Measurements from ENCODE around the gene CTSC.

DNA sequence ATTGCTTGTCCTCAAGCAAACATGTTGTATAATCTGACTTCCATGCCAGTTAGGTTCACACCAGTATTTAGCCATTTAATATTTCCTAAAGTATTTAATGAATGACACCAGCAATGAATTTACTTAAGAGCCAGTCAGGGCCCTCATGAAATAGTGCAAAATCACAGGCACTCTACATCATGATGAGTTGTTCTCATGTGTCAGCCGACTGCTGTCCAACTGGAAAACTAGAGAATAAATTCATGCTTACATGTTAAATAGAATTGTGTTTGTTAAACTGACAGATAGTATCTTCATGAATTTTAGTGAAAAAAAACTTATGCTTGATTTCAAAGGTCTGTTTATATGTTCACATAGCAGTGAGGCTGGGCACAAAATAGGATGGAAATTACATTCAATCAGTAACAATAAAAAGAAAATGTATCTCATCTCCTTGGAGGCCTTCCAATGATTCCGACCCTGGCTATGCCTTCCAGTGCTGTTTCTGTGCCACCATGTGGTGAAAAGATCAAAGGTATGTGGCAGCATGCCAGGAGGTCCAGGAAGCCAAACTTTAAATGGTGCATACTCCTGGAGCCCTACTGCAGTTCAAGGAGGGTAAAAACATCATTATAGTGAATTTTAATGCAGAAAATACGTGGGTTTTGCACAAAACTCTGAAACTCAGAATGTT lies 45.2 kb downstream of the CTSC start:
- TF ChIP-seq, protein P1, sequence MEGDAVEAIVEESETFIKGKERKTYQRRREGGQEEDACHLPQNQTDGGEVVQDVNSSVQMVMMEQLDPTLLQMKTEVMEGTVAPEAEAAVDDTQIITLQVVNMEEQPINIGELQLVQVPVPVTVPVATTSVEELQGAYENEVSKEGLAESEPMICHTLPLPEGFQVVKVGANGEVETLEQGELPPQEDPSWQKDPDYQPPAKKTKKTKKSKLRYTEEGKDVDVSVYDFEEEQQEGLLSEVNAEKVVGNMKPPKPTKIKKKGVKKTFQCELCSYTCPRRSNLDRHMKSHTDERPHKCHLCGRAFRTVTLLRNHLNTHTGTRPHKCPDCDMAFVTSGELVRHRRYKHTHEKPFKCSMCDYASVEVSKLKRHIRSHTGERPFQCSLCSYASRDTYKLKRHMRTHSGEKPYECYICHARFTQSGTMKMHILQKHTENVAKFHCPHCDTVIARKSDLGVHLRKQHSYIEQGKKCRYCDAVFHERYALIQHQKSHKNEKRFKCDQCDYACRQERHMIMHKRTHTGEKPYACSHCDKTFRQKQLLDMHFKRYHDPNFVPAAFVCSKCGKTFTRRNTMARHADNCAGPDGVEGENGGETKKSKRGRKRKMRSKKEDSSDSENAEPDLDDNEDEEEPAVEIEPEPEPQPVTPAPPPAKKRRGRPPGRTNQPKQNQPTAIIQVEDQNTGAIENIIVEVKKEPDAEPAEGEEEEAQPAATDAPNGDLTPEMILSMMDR (IDR thresholded peaks at IDR 0.05): no peak
- no peak for TF ChIP-seq EZH2 (IDR thresholded peaks at IDR 0.05; ENCODE audit: borderline replicate concordance, insufficient read depth, low read depth, low read length, poor library complexity, severe bottlenecking)
